K562 (cell line): Measurements from ENCODE around the gene SMARCA4. TPM values are rescaled to one million over a fixed set of nuclear protein-coding genes. Genes with fewer than 3 reads are reported as not detected.

Source experiments
- CC2D1A ChIP-seq: fragments of 450-650 bp; IDR thresholded peaks from 2 replicates; pipeline ENCODE4 v1.6.1; 2017; ENCODE audit warnings: mild to moderate bottlenecking
- CTCF ChIP-seq, 3 experiments: IDR thresholded peaks in 2 of 3; conservative IDR thresholded peaks in 1 of 3; 2 replicates each; pipeline ENCODE4 v1.5.1; 2011 to 2012; ENCODE audit warnings: low read length in 3 of 3, mild to moderate bottlenecking in 3 of 3, control low read depth in 2 of 3, improper control_type of control experiment in 1 of 3, inconsistent platforms in 1 of 3, low read depth in 1 of 3, mixed read lengths in 1 of 3, moderate library complexity in 1 of 3; ENCODE audit not compliant: insufficient read depth in 2 of 3
- GABPB1 ChIP-seq: sonication (generic); formaldehyde crosslinking; IDR thresholded peaks from 2 replicates; pipeline ENCODE4 v1.8.0; 2022; ENCODE audit warnings: mild to moderate bottlenecking, missing genetic modification reagents
- HOMEZ ChIP-seq: fragments of 250-450 bp; sonication (Bioruptor Pico); IDR thresholded peaks from 2 replicates; pipeline ENCODE4 v1.4.0; 2020; ENCODE audit warnings: mild to moderate bottlenecking, moderate library complexity
- KDM1A ChIP-seq, 2 experiments: fragments of 450-650 bp; IDR thresholded peaks; 2 replicates each; pipeline ENCODE4 v1.6.1; 2016; ENCODE audit warnings: mild to moderate bottlenecking in 2 of 2
- L3MBTL2 ChIP-seq: fragments of 450-650 bp; IDR thresholded peaks from 2 replicates; pipeline ENCODE4 v1.6.1; 2016; ENCODE audit warnings: mild to moderate bottlenecking, moderate library complexity
- MAFG ChIP-seq: fragments of 450-650 bp; conservative IDR thresholded peaks from 2 replicates; pipeline ENCODE4 v1.6.1; 2016; ENCODE audit warnings: missing genetic modification characterization, missing compliant biosample characterization
- MNT ChIP-seq, 2 experiments: fragments of 450-650 bp; conservative IDR thresholded peaks; 2 replicates each; pipeline ENCODE4 v1.6.1; 2017; ENCODE audit warnings: mild to moderate bottlenecking in 2 of 2, moderate library complexity in 2 of 2
- NBN ChIP-seq: fragments of 450-650 bp; IDR thresholded peaks from 2 replicates; pipeline ENCODE4 v1.6.1; 2016; ENCODE audit warnings: low read depth, mild to moderate bottlenecking
- NR3C1 ChIP-seq: sonication (generic); formaldehyde crosslinking; IDR thresholded peaks from 2 replicates; pipeline ENCODE4 v1.8.1; 2022; ENCODE audit warnings: missing genetic modification reagents
- POLR2AphosphoS5 ChIP-seq: IDR thresholded peaks from 2 replicates; pipeline ENCODE4 v1.6.1; 2011; ENCODE audit warnings: mild to moderate bottlenecking, low read depth, low read length, moderate library complexity; ENCODE audit not compliant: control insufficient read depth, insufficient read depth
- POLR2G ChIP-seq: fragments of 200-400 bp; formaldehyde crosslinking; IDR thresholded peaks from 2 replicates; pipeline ENCODE4 v1.6.1; 2017; ENCODE audit warnings: low read depth, mild to moderate bottlenecking, antibody characterized with exemption, low read length, moderate library complexity
- PRMT5 ChIP-seq: sonication (generic); formaldehyde crosslinking; IDR thresholded peaks from 2 replicates; pipeline ENCODE4 v1.5.0; 2020; ENCODE audit warnings: missing genetic modification reagents
- RCOR1 ChIP-seq, 2 experiments: IDR thresholded peaks; 2 replicates each; pipeline ENCODE4 v1.6.1; 2012; ENCODE audit warnings: low read depth in 2 of 2, low read length in 2 of 2, borderline replicate concordance in 1 of 2, improper control_type of control experiment in 1 of 2
- SIN3A ChIP-seq, 2 experiments: fragments of 150-350 bp in 1 of 2; IDR thresholded peaks; 2 replicates each; pipeline ENCODE4 v1.6.1; 2011 to 2016; ENCODE audit warnings: borderline replicate concordance in 2 of 2, low read depth in 2 of 2, low read length in 2 of 2, mild to moderate bottlenecking in 2 of 2, moderate library complexity in 2 of 2; ENCODE audit not compliant: control insufficient read depth in 1 of 2
- STAG1 ChIP-seq: sonication (generic); formaldehyde crosslinking; IDR thresholded peaks from 2 replicates; pipeline ENCODE4 v1.5.0; 2020; ENCODE audit warnings: missing genetic modification reagents, borderline replicate concordance
- TFAP4 ChIP-seq: sonication (generic); formaldehyde crosslinking; IDR thresholded peaks from 2 replicates; pipeline ENCODE4 v1.8.0; 2022; ENCODE audit warnings: missing genetic modification reagents, mild to moderate bottlenecking, moderate library complexity, borderline replicate concordance
- ZKSCAN1 ChIP-seq: fragments of 150-350 bp; IDR thresholded peaks from 2 replicates; pipeline ENCODE4 v1.6.1; 2016; ENCODE audit warnings: low read depth, low read length
- ZNF584 ChIP-seq: fragments of 200-800 bp; sonication (Bioruptor generic); IDR thresholded peaks from 2 replicates; pipeline ENCODE4 v1.6.1; 2016; ENCODE audit warnings: low read depth, mild to moderate bottlenecking, missing genetic modification characterization, missing compliant biosample characterization
- ZNF707 ChIP-seq: fragments of 250-450 bp; sonication (Bioruptor Pico); conservative IDR thresholded peaks from 2 replicates; pipeline ENCODE4 v1.8.0; 2022; ENCODE audit warnings: inconsistent platforms, mild to moderate bottlenecking, moderate library complexity
- polyA plus RNA-seq, 8 experiments: library from polyadenylated mRNA; depleted of rRNA in 4 of 8; stranded (reverse) in 5 of 8; unstranded in 3 of 8; fragments of >200 nt; fragmentation: Nextera tagmentation in 2 of 8; fragmentation: Illumina TruSeq in 1 of 8; extraction: Ambion mirVana in 2 of 8; extraction: Trizol in 1 of 8; gene quantifications; 2 replicates each; pipeline versions ENCODE4 v1.2.1 to v1.2.3, GENCODE V29; 2011 to 2014; ENCODE audit warnings: inconsistent platforms in 1 of 8, missing spikeins in 1 of 8
- total RNA-seq, 7 experiments: library from RNA; depleted of rRNA in 6 of 7; stranded (reverse); fragments of >200 nt in 6 of 7; fragmentation: Illumina TruSeq in 2 of 7; extraction: Trizol in 2 of 7; gene quantifications; 2 replicates each; pipeline versions ENCODE4 v1.2.1 to v1.2.3, GENCODE V29; 2011 to 2021; ENCODE audit warnings: low replicate concordance in 1 of 7

The SMARCA4 gene
- total and polyA plus RNA-seq, 9 of the 15 experiments (the other 6 are each of a cell fraction or from before 2014, with no cell fraction given) = 19.3 to 207 (median 52.1) TPM

- TF ChIP-seq MNT (conservative IDR thresholded peaks at IDR 0.05) = peak; percentile 70 to 78
- 0 out of 4 replicates have a peak, but pooled peaks of 1 of the 2 experiments have one; percentile 59 for TF ChIP-seq SIN3A (IDR thresholded peaks at IDR 0.05; ENCODE audit: borderline replicate concordance in 2 of 2, control insufficient read depth in 1 of 2, low read depth in 2 of 2, low read length in 2 of 2)
- TF ChIP-seq HOMEZ (CRISPR knock-in tag) = no peak
- TF ChIP-seq KDM1A (IDR thresholded peaks at IDR 0.05) = no peak
- peak; percentile 72; the same call in 1 of the 2 replicates for TF ChIP-seq TFAP4 (CRISPR knock-in tag)
- TF ChIP-seq ZNF584 = no peak
- peak; percentile 29; the same call in 1 of the 2 replicates for TF ChIP-seq POLR2AphosphoS5
- TF ChIP-seq ZNF707 (CRISPR knock-in tag) = no peak
- peak; percentile 86 to 93 (median 89) for TF ChIP-seq CTCF (IDR thresholded peaks at IDR 0.05 in 2 of 3, conservative IDR thresholded peaks at IDR 0.05 in 1 of 3; ENCODE audit: insufficient read depth in 2 of 3, low read depth in 1 of 3, low read length in 3 of 3)
- peak; percentile 36; the same call in 1 of the 2 replicates for TF ChIP-seq POLR2G
- TF ChIP-seq ZKSCAN1 = peak; percentile 24; the same call in 1 of the 2 replicates
- peak in 1 of 2 experiments; percentile 27; a peak in 1 of 4 replicates for TF ChIP-seq RCOR1 (IDR thresholded peaks at IDR 0.05; ENCODE audit: borderline replicate concordance in 1 of 2, low read depth in 2 of 2, low read length in 2 of 2)
- 0 out of 2 replicates have a peak, but pooled peaks have one; percentile 45 for TF ChIP-seq CC2D1A
- TF ChIP-seq GABPB1 (CRISPR knock-in tag) = no peak
- 0 out of 2 replicates have a peak, but pooled peaks have one; percentile 24 for TF ChIP-seq L3MBTL2
- no peak for TF ChIP-seq NR3C1
- no peak for TF ChIP-seq PRMT5 (CRISPR knock-in tag)
- no peak for TF ChIP-seq MAFG
- 0 out of 2 replicates have a peak, but pooled peaks have one; percentile 33 for TF ChIP-seq NBN
- TF ChIP-seq STAG1 (CRISPR knock-in tag) = peak; percentile 83; the same call in 1 of the 2 replicates
These were observed 74.9 kb downstream of the SMARCA4 start (continued) for GRCh38 chr19:11035441-11036377.
